Measurements from ENCODE around the gene TGFB1I1.

The TGFB1I1 gene

DNA sequence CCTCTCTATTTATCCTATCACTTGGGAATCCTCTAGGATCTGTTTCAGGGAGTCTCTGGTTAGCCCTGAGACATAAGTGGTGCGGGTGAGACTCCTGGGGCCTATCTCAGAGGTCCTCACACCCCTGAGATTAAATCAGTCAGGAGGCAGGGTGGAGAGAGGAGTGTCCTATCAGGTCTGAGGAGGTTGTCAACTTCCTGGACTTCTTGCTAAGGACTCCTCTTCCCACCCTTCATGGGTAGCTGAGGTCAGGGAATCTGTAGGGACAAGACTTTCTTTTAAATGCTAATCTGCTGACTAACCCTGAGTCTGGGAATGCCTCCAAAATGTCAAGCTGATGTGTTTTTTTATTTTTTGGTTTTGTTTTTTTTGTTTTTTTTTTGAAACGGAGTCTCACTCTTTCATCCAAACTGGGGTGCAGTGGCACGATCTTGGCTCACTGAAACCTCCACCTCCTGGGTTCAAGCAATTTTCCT, 19.3 kb upstream of the TGFB1I1 start:
- DNase-seq (ENCODE audit: low read depth) = no peak

DNA sequence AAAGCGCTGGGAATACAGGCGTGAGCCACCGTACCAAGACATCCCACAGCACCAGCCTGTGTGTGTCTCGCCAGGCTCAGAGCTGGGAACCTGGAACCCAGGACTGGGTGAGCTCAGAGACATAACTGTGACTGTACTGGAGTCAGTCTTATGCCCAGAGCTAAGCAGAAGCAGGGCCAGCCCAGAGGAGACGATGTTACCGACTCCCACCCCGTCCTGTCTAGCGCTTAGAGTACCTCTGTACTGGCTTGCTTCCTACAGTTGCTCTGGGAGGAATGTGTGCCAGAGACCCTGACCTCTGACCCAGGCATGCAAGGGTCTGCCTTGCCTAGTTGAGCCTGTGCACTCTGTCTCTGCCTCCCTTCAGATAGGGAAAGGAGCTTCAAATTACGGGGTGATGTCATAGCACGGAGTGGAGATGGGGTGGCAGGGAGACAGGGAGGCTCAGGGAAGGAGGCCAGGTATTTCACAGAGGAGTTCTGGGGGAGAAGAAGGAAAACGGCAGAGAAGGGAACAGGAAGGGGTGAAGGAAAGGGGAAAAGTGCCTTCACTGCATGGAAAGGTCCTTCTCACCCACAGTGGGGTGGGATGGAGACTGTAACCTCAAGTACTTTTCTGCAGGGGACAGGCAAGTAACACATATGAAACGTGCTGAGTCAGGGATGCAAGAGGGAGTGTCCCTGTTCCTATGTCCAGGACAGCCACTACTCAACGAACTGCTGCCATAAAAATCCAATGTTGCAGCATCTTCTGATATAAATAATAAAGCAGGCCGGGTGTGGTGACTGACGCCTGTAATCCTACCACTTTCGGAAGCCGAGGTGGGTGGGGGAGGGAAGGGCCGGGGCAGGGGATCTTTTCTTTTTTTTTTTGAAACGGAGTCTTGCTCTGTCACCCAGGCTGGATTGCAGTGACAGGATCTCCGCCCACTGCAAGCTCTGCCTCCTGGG, 18.4 kb upstream of the TGFB1I1 start:
- no peak for DNase-seq (ENCODE audit: low read depth)

DNA sequence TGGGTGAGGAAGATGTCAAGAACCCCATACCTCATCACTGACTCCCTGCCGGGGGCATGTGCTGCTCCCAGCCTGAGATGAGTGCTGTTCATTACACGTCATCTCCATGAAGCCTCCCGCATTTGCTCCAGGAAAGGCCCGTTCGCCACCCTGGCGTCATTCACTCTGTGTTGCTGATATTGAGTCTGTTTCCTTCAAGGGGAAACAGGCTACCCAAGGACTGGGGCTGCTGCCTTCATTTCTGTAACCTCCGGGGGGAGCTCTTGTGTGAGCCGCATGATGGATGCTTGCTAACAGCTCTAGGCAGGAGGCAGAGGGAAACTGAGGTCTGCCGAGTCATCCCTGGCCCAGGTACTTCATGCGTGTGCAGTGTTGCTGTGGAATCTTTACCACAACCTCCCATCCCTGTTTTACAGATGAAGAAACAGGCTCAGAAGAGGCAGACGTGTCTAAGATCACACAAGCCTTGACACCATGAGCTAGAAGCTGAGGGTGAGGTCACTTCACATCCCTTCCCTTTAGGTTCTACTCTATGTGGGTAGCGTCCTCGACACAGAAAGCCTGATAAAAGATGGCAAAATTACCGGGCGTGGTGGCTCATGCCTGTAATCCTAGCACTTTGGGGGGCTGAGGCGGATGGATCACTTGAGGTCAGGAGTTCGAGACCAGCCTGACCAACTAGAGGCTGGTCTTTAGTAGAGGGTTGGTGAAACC, 16.2 kb upstream of the TGFB1I1 start:
- DNase-seq (ENCODE audit: low read depth) = no peak

DNA sequence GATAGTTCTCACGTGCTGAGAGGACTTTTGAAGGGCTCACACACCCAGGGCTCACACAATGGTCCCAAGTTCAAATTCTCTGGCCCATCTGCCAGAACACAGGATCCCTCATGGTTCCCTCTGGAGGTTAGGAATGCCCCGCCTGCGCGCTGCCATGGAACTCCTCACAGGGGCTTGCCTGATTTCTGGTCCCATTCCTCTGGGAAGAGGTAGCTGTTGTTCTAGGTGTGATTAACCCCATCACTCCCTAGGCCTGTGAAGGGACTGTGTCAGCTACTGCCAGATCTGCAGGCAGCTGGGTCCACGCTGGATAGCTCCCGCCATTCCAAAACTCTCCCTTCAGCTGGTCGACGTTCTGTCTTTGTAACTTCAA, 15.0 kb upstream of the TGFB1I1 start:
- DNase-seq (ENCODE audit: low read depth) = no peak

DNA sequence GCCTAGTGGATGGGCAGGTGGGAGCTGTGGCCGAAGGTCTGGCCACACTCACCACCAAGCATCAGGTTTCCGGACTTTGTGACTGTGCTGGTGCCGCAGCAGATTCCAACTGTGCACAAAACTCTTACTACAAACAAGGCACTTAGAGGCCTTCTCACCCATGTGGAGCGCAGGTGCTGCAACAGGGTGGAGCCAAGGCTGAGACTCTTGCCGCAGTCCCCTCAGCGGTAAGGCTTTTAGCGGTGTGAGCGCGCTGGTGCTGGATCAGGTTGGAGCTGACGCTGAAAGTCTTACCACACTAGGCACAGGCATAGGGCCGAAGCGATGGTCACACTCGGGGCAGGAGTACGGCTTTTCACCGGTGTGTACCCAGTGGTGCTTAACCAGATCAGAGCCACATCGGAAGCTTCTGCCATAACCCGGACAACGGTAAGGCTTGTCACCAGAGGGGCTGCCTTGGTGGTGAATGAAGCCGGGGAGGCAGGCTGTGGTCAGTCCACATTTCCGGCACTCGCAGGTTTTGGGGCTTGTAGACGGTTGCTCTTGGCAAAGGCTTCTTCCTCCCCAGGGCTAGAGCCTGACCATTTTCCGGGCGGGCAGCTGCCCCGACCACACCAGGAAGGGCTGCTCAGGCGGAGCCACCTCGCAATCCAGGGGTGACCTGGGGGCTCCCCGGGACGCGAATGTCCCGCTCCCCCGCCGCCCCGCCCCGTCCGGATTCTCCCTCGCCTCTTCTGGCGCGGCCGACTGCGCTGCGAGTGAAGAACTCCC, 13.7 kb upstream of the TGFB1I1 start:
- peak; percentile 52 for DNase-seq (ENCODE audit: low read depth)

DNA sequence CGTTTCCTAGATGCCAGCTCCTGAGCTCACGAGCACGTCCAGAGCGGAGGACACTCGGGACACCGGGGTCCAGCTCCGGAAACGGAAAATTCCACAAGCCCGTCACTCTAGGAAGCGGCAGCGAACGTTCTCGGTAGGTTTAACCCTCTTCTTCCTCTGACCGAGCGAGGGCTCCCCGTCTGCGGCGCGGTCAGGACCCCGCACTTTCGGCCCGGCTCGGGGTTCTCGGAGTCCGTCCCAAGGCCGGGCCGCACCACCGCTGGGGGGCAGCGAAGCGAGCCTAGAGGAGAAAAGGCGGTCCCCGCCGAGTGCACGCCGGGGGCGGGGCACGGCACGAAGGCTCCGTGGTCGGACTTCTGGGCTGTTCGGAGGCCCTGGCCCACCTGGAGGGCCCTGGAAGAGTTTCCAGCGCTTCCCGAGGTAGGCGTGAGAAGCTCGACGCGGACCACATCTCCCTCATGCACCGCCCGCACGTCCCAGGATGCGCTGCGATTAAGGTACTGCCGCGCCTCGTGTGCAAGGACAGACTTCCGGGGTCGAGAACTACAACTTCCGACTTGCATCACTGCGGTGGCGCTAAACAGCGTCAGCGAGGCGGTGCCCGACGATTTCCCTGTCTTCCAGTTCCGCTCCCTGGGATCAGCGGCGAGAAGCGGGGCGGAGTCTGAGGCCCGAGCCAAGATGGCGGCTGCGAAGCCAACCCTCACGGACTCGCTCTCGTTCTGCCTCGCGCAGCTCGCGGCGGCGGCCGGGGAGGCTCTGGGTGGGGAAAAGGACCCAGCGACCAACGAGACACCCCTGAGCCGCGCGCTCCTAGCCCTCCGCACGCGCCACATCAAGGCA, 12.9 kb upstream of the TGFB1I1 start, which contains the start of gene ARMC5:
Gene ARMC5, plus strand, starts transcription at position 658 of the 843 bp plus-strand sequence. Its CDS starts 24 bp downstream, at position 682.
- DNase-seq (ENCODE audit: low read depth) = peak; percentile 96

DNA sequence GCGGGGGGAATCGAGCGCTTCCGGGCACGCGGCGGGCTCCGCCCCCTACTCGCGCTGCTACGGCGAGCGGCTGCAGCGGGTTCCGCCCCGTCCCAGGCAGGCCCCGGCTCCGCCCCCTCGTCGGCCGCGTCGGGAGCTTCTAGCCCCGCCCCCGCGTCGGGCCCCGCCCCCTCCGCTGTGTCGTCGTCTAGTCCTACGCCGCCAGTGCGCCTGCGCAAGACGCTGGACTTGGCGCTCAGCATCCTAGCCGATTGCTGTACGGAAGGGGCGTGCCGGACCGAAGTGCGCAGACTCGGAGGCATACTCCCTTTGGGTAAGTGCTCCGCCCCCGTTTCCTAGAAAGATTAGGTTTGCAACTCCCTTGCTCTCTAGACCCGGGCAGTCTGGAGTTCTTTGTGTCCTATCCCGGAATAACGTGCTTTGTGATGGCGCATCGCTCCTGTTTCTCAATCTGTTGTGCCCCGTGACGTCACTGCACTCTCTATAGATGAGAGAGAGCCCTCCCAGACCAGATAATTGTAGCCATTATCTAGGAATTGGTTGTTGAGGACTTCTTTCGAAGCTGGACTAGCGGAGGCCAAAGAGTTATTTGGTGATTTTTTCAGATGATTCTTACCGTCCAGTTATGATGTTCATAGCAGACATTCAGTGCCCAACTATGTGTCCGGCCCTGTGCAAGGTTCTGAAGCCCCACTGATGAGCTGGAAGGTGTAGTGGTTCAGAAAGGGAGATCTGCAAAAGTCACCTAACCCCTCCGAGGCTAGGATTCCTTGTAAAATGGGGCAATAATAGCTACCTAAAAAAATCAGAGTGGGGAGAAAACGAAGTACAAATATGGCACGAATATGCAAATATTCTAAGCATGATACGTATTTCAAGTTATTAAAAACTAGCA, 12.0 kb upstream of the TGFB1I1 start:
- DNase-seq (ENCODE audit: low read depth) = peak; percentile 100

DNA sequence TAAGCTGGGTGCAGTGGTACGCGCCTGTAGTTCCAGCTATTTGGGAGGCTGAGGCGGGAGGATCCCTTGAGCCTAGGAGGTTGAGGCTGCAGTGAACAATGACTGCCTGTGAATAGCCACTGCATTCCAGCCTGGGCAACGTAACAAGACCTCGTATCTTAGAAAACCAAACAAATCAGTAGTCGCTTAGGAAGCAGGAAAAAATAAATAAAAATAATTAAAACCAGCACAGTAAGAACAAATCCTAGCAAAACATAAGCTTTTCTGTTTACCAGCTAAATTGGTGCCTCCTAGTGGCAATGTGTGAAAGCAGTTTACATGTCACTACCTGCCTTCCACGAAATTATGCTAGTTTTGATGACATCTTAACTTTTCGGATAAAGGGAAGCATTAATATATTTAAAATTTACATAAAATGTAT, 11.4 kb upstream of the TGFB1I1 start:
- DNase-seq (ENCODE audit: low read depth) = no peak

DNA sequence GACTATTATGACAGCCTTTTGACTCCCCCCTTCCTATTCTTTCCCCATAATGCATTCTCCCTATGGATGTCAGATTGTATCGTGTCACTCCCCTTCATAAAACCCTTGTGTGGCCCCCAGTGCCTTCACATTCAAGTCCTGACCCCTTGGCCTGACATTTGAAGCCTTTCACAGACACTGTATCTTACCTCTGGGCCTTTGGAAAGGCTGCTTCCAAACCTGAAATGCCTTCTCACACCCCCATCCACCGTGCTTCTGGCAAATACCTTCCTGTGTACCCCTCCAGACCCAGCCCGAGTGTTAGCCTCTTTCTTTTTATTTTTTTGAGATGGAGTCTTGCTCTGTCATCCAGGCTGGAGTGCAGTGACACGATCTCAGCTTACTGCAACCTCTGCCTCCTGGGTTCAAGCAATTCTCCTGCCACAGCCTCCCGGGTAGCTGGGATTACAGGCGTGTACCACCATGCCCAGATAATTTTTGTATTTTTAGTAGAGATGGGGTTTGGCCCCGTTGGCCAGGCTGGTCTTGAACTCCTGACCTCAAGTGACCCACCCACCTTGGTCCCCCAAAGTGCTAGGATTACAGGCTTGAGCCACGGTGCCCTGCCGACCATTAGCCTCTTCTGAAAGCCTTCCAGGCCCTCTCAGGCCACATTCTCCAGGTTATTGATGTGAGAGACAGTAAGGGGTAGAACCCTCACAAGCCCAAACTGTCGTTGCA, 10.6 kb upstream of the TGFB1I1 start:
- DNase-seq (ENCODE audit: low read depth) = no peak

DNA sequence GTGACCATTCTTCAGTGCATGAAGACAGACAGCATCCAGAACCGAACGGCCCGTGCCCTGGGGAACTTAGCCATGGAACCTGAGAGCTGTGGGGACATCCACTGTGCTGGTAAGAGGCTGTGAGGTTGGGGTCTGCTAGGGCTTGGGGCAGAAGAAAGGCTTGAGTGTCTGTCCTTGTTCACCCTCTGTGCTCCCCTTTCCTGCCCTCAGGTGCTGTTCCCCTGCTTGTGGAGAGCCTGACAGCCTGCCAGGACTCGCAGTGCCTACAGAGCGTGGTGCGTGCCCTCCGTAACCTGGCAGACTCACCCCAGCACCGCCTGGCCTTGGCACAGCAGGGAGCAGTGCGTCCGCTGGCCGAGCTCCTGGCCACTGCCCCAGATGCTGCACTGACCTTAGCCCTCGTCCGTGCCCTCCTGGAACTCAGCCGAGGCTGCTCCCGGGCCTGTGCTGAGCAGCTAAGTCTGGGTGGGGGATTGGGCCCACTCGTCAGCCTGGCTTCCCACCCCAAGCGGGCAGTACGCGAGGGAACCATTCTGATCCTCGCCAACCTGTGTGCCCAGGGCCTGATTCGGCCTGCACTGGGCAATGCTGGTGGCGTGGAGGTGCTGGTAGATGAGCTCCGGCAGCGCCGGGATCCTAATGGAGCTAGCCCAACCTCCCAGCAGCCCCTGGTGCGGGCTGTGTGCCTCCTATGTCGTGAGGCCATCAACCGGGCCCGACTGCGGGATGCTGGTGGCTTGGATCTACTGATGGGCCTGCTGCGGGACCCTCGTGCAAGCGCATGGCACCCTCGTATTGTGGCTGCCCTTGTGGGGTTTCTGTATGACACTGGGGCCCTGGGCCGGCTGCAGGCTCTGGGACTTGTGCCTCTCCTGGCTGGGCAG, 9.8 kb upstream of the TGFB1I1 start:
- DNase-seq (ENCODE audit: low read depth) = no peak

DNA sequence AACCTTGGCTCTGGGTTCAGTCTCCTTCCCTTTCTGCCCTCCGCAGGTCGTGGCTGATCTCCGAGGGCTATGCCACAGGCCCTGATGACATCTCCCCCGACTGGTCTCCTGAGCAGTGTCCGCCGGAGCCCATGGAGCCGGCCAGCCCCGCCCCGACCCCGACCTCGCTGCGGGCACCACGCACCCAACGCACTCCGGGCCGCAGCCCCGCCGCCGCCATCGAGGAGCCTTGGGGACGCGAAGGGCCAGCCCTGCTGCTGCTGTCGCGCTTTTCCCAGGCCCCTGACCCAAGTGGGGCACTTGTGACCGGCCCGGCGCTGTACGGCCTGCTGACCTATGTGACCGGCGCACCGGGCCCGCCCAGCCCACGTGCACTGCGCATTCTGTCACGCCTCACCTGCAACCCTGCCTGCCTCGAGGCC, 7.6 kb upstream of the TGFB1I1 start:
- DNase-seq (ENCODE audit: low read depth) = no peak

DNA sequence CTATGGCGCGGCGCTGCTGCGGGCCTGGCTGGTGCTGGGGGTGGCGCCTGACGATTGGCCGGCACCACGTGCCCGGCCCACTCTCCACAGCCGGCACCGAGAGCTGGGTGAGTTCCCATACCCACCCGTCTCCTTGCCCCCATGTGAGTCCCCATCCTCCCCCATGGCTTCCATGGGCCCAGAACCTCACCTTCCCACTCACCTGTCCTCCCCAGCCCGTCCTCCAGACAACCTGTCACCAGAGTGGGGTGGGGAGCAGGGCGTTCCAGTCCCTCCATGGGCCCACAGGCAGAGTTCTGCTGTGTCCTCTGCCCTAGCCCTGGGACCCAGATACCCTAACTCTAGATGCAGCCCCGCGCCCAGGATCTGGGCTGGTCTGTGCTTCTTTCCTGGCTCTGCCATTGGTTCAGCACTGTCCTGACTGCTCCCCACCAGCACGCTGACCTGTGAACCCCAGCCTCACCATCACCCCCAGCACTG, 7.1 kb upstream of the TGFB1I1 start:
- DNase-seq (ENCODE audit: low read depth) = no peak

DNA sequence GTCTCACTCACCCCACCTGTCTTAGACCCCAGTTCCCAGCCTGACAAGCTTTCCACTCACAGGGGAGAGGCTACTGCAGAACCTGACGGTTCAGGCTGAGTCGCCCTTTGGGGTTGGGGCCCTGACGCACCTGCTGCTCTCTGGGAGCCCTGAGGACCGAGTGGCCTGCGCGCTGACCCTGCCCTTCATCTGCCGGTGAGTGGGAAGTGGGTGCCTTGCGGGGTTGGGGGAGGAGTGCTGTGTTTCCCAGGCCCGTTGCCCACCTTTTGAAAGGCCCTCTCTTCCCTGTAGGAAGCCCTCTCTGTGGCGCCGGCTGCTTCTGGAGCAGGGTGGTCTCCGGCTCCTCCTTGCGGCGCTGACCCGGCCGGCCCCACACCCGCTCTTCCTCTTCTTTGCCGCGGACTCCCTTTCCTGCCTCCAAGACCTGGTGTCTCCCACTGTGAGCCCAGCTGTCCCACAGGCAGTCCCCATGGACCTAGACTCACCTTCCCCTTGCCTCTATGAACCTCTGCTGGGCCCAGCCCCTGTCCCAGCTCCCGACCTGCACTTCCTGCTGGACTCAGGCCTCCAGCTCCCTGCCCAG, 6.1 kb upstream of the TGFB1I1 start:
- DNase-seq (ENCODE audit: low read depth) = no peak

DNA sequence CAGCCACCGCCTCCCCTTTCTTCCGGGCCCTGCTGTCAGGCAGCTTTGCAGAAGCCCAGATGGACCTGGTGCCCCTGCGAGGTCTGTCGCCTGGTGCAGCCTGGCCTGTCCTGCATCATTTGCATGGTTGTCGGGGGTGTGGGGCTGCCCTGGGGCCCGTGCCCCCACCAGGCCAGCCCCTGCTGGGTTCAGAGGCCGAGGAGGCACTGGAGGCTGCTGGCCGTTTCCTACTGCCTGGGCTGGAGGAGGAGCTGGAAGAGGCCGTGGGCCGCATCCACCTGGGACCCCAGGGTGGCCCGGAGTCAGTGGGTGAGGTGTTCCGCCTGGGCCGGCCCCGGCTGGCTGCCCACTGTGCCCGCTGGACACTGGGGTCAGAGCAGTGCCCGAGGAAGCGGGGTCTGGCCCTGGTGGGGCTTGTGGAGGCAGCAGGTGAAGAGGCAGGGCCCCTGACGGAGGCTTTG, 5.5 kb upstream of the TGFB1I1 start:
- no peak for DNase-seq (ENCODE audit: low read depth)

DNA sequence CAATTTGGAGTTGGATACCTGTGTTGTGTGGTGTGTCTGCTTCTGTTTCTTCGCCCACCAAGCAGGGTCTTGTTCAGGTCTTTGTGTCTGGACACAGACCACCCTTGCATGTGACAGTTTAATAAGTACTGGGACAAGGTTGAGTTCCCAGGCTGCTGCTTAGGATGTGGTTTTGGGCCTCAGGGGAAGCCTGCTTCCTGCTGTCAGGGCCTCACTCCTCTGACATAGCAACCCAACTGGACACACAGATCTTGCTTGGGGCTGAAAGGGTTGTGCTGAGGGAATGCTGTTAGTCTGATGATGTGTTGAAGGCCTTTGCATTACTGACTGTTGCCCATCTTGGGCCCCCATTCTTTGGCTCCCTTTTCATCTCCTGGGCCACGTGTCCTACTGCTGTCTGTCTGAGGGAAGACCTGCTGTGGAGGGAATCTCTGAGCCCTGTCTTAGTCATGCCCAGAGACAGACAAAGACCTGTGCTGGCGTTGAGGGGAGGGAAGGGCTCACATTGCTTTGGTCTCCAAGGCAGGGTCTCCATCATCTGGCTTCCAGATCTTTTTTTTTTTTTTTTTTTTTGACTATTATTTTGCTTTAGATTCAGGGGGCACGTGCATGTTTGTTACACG, 4.7 kb upstream of the TGFB1I1 start:
- DNase-seq (ENCODE audit: low read depth) = no peak

DNA sequence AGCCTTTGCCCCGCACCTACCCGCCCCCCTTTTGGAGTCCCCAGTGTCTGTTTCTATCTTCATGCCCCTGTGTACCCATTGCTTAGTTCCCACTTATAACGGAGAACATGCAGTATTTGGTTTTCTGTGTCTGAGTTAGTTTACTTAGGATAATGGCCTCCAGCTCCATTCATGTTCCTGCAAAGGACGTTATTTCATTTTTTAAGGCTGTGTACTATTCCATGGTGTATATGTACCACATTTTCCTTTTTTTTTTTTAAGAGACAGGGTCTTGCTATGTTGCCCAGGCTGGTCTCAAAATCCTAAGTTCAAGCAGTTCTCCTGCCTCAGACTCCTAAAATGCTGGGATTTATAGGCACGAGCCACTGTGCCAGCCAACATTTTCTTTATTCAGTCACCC, 4.1 kb upstream of the TGFB1I1 start:
- no peak for DNase-seq (ENCODE audit: low read depth)

DNA sequence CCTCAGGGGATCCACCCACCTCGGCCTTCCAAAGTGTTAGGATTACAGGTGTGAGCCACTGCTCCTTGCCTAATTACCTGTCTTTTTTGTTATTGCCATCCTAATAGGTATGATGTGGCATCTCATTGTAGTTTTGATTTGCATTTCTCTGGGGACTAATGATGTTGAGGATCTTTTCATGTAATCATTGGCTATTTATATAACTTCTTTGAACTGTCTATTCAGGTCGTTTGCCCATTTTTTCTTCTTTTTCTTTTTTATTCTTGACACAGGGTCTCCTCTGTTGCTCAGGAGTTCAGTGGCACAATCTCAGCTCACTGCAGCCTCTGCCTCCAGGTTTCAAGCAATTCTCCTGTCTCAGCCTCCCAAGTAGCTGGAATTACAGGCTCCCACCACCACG, 1.3 kb upstream of the TGFB1I1 start:
- DNase-seq (ENCODE audit: low read depth) = no peak
